GM21447 (cell line): ENCODE measurements around the gene ANKRD1.
"Not testable (repeated sequence)": the region's sequence is repeated elsewhere in the genome, so short reads cannot be mapped to it uniquely, and the experiment has no call there.

Experiments
- ATAC-seq: cut with Tn5 transposase; IDR thresholded peaks from one replicate; pipeline ENCODE4 v1.9.1; 2021; ENCODE audit not compliant: unreplicated experiment

Gene ANKRD1

DNA sequence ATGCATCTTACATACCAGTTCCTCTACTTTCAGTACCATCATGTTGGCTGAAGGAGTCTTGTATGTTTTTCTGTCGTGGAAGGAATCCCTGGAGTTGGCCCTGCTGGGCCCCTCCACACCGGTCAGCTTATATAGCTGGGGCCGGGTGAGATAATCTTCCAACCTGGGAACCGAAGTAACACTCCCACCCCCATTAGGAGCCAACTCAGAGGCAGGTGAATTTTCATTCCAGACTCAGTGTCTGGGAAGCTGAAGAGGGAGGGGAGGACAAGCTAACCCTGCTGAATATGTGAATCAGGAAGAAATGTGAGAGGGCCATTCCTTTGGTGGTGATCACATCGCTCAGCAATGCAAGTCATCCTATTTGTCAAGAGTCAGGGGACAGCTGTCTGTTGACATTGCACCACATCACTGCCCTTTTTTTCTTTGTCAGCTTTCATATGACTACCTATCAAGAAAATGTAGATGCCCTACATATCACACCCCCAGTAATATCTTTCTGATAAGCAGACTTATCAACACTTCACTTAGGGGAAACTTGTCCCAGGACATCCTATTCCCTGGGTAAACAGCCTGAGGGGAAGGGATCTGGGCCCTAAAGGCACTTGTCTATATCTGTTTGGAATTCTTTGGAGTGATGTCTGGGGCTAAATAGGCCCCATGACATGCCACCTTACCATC is at the start of gene ANKRD1:
Gene ANKRD1 (minus strand): TSS at position 102 of the 681 bp plus-strand sequence. CDS start 60 bp downstream, at position 42.
- ATAC-seq, result no peak

DNA sequence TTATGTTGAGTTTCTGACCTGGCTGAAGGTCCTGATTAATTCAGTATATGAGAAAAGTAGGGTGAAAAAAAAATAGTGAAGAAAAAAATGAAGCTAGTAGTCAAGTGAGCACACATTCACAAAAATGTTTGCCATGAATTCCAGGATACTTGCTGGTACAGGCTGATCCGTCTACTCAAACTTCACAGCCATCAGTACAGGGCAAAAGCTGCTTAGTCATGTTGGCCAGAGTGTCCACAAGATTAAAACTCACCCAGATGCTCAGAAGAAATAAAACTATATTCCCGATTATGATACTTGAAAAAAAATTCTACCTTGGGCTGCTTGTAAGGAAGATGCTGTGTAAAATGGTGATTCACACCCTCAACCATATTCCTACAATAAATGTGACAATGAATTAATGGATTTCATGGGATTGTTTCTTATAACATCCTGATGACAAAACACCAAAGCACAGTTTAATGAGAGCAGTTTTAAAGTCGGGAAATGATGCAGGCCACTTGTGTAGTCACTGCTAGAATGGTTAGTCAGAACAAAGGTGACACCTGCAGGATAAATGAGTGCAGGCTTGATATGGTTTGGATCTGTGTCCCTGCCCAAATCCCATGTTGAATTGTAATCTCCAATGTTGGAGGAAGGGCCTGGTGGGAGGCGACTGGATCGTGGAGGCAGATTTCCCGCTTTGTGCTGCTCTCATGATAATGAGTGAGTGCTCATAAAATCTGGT is 49.2 kb upstream of the ANKRD1 start:
- ATAC-seq, result no peak

GRCh38 chr10:90969121-90969534 is 48.2 kb upstream of the ANKRD1 start:
- no peak for ATAC-seq

DNA sequence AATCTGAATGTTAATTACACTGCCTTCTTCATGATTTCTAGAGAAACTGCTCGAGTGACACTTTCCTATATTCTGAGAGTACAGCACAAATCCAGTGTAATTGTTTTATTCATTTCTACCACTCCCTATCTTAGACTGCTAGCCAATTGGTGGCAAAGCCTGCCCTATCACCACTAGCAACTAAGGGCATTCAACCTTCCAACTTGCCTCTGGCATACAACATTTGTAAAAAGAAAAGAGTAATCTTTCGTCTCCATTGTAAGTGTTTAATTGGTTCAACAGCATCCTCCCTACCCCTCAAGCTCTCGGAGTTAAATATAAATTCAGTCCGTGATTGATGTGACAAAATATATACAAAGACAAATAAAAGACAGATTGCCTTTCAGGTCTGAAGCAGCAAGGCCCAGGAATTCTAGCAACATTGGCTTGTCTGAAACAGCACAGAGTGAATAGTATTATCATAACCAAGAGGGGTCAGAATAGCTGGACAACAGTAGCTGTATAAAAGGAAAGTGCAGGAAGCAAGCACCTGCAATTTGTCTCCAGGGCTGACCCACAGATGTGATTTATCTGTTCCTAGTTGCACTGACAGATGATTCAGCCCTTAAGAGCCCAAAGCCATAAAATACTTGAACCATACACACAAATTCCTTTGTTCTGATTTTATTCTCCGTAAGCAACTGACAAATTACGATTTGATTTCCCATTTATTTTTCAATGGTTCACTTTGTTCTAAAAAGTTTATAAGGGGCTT is 47.6 kb upstream of the ANKRD1 start:
- no peak for ATAC-seq

- ATAC-seq, result no peak
Measured at GRCh38 chr10:90967865-90968264, 47.0 kb upstream of the ANKRD1 start.

DNA sequence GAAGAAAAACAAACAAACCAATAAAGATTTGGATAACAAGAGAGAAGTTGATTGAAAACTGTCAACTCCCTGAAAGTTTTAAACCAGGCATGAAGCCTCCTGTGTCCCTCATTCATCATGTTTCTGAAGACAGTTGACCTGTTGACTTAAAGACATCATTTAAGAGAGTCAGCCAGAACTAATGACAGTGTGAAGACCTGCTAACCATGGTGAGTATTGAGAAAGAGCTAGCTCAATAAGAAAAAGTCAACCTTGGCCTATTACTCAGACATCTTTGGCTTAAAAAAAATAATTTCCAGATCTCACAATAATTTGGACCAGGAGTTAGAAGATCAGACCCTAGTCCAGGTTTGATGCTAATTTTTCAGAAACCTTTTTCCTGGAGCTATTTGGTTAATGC is 45.3 kb upstream of the ANKRD1 start:
- no peak for ATAC-seq

- ATAC-seq, result no peak
Measured at GRCh38 chr10:90965720-90966119, 44.8 kb upstream of the ANKRD1 start.

DNA sequence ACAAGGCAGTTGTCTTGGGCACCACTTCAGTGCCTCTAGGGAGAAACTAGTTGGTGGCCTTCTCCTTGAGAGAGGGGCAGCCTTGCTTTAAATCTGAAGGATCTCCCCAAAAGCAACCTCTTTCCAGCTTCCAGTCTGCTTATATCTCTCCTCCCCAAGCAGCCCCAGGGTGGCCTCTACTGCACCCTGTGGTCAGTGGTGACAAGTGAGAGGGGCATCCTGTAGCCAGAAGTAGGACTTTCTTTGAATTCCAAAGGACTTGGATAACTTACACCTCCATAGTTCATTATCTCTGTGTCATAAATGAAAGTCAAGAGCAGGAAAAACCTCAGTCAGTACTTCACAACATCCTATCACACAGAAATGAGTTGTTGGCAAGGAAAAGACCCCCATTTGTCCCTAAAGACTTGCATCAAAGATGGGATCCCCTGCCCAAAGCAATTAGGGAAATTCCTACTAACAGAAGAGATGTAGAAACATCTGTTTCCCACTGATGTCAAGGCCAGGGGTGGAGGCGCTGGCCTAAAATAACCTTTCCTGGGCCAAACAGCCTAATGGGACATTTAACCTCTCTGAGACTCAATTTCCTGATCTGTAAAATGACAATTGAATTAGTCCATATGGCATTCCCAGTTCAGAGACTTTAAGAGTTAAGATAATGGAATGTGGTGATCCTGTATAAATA is 44.0 kb upstream of the ANKRD1 start:
- ATAC-seq, result no peak

DNA sequence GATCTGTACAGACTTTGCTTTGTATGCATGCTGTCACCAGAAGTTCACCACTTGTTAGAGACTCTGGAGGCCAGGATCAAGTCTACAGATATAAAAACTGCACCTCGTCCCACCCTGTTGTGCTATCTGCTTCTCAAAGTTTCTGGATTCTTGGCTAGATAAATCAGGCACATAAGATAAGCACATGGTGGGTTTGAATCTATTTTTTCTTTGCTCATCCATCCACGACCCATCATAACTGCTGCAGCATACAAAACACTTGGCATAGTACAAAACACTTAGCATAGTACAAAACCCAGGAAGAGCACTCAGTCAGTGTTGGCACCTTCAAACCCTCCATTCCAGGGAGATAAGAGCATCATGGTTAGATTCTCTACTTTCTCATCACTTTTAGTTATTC is 42.4 kb upstream of the ANKRD1 start:
- ATAC-seq, result no peak

- ATAC-seq, result peak; percentile 77
Measured at GRCh38 chr10:90960355-90960814, 39.5 kb upstream of the ANKRD1 start.

DNA sequence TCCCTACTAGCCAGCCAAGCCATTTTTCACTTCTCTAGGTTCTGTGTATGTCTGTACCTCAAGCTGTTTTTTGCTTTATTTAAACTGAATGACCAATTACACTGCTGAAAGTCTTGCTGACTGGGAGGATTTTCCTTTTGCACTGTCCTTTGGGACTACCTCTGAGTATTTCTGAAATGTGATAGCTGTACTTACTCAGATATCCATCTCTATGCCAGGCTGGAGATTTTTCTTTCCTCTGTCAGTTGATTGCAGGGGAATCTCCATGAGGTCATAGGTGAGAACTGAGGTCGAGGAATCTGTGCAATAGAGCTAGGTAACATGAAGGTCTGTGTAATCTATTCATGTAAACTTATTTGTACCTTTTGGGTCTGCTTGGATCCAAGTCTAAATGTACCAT is 38.9 kb upstream of the ANKRD1 start:
- ATAC-seq, result peak; percentile 18

DNA sequence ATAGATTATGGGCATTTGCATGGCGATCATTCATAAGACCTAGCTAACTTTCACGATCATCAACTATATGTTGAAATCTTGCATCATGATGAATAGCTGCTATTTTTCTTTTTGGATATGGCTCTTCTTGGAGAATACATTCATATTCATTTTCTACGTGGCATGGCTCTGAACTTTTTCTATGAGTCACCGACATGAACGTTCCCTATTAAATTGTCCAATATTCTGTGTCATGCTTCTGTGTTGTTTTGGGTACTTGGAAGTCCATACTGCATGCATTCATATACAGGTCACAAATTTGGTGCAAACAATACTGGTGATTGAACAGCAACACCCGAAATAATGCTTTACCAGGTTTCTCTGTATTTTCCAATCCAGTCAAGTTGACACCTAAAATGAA is 37.9 kb upstream of the ANKRD1 start:
- no peak for ATAC-seq

DNA sequence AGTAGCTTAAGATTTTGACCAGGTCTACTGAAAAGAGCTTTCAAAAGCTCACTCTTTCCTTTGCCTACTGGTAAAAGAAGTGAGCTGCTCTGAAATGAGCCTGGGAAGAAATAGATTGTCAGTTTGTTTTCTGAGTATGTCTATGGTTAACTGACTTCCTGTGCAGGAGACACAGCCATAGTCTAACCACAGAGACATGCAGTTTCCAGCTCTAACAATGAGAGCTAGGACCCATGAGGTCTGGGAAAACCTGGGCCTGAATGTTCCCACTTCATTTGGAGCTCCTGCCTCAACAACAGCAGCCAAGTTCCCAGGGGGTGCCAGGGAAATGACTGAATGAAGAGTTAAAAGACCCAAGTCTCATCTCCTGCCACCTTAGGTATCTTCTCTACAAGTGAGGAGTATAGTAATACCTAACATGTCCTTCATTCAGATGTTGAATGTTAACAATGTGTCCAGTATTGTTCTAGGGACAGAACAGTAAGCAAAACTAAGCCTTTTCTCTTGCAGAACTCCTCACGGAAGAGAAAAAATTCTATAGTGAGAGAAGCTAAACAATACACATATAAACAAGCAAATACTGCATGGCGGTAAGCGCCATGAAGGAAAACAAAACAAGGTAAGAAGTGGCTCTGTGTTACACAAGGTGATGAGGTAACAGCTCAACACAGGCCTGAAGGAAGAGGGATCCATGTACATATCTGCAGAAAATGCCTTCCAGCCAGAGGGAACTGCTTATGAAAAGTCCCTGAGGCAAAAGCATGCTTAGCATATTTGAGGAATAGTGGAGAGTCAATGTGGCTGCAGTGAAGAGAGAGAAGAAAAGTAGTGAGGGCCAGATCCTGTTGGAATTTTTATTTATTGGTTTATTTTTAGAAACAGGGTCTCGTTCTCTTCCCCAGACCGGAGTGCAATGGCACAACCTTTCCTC is 26.4 kb upstream of the ANKRD1 start:
- peak; percentile 72 for ATAC-seq

GRCh38 chr10:90945491-90946070 is 24.7 kb upstream of the ANKRD1 start:
- ATAC-seq, result no peak

DNA sequence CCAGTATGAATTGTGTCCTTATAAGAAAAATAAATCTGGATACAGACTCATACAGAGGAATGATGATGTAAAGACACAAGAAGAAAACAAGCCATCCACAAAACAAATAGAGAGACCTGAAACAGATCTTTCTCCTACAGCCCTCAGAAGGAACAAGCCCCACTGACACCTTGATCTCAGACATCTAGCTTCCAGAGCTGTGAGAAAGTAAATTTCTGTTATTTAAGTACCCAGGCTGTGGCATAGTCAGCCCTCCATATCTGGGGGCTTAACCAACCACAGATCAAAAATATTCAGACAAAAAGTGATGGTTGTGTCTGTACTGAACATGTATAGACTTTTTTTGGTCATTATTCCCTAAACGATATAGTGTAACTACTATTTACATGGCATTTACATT is 23.9 kb upstream of the ANKRD1 start:
- ATAC-seq, result no peak

- ATAC-seq, result not testable (repeated sequence)
Measured at GRCh38 chr10:90942980-90943379, 22.1 kb upstream of the ANKRD1 start.

DNA sequence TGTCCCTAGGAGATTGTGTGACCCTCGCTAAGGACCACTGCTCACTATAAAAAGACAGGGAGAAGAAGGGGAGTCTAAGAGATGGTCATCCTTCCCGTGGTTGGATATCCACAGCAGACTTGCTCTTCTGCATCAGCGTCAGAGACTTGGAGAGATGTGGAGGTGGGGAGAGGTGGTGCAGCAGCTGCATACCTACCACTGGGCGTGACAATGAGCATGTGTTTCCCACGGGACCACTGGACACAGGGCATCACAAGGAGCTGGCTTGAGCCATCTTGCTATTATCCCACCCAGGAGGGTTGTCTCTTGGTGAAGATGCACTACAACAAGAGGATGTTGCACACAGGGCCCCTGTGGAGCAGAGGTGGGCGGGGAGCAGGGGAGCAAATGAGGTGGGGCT is 18.8 kb upstream of the ANKRD1 start:
- no peak for ATAC-seq

GRCh38 chr10:90939116-90939515 is 18.2 kb upstream of the ANKRD1 start:
- no peak for ATAC-seq

DNA sequence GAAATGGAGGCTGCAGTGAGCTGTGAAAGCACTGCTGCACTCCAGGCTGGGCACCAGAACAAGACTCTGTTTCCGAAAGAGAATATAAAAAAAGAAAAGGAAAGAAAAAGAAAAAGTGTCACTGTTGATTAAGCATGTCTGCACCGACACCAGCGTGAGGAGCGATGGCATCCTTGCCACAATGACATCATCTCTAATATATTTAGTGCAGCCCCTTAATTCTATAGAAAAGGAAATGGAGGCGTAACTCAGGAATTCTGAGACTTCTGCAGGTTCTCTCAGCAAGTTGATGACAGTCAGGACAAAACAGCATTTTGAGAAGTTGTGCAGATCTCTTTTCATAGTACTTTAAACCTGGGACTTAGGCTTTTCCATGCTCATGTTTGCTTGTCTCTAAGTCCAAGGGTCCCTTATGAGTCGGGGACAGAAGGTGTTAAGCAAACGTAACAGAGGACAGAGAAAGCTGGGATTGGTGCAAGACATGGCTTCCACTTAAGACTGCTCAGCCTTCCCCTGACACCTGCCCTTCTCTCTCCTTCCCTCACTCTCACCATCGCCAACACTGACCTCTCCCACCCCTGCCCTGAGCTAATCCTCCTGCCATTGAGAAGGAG is 16.9 kb upstream of the ANKRD1 start:
- no peak for ATAC-seq
